ENCODE measurements around the gene CNPY1.

DNA sequence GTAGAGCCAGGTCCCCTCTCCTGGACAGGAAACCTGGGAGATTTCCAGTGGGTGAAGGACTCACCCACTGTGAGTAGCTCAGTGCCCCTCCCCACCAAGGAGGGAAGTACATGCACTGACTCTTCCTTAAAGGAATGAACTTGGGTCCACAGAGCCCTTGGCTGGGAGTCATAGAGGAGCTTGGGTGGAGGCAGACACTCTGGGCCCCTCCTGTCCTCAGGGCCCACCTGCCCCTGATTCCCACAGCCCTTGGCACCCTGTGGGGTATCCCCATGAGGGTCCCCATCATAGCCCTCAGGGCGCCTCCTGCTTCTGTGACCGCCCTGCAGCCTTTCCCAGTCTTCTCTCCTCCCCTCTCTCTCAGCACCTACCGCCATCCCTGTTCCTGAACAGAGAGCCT is 84.7 kb downstream of the CNPY1 start:
- TF ChIP-seq, protein P1, sequence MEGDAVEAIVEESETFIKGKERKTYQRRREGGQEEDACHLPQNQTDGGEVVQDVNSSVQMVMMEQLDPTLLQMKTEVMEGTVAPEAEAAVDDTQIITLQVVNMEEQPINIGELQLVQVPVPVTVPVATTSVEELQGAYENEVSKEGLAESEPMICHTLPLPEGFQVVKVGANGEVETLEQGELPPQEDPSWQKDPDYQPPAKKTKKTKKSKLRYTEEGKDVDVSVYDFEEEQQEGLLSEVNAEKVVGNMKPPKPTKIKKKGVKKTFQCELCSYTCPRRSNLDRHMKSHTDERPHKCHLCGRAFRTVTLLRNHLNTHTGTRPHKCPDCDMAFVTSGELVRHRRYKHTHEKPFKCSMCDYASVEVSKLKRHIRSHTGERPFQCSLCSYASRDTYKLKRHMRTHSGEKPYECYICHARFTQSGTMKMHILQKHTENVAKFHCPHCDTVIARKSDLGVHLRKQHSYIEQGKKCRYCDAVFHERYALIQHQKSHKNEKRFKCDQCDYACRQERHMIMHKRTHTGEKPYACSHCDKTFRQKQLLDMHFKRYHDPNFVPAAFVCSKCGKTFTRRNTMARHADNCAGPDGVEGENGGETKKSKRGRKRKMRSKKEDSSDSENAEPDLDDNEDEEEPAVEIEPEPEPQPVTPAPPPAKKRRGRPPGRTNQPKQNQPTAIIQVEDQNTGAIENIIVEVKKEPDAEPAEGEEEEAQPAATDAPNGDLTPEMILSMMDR (IDR thresholded peaks at IDR 0.05): no peak
- TF ChIP-seq POLR2A (IDR thresholded peaks at IDR 0.05): no peak
